Measurements from ENCODE around the gene UNC5CL.
"Not testable (repeated sequence)": the region's sequence is repeated elsewhere in the genome, so short reads cannot be mapped to it uniquely, and the experiment has no call there.

The UNC5CL gene

DNA sequence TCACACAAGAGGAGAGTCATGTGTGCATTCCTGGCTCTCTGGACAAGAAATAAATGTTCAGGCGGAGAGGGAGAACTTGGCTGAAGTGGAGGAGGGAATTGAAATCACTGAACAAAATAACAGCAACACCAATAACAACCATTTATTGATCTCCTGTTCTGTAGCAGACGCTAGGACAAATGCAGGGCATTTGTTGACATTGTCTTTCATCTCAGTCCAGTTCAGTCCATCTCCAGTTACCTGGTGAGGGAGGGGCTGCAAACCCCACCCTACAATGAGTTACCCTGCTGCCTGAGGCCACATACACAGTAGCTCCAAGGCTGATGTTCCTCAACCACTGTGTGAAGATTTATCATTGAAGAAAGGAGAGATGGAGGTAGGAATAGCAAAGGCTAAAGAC lies 27.3 kb downstream of the UNC5CL start:
- in situ Hi-C loops (cut with MboI; ENCODE audit: low sequenced_read_pairs), result no loop called here

DNA sequence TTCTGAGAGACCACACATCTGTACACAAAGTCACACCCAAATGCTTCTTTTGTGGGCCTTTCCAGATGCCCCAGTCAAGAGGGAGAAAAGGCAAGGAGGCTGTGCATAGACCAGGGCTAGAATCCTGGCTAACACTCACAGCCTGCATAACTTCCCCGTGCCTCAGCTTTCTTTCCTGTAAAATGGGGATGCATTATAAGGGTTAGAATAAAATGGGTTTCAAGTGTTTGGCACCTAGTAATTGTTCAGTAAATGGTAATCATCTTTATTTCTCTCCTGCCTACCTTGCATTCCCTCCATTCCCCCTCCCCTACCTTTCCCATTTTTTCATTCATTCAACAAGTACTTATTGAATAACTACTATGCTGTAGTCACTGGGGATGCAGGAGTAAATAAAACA lies 29.4 kb downstream of the UNC5CL start:
- in situ Hi-C loops (cut with MboI; ENCODE audit: low sequenced_read_pairs), result no loop called here

DNA sequence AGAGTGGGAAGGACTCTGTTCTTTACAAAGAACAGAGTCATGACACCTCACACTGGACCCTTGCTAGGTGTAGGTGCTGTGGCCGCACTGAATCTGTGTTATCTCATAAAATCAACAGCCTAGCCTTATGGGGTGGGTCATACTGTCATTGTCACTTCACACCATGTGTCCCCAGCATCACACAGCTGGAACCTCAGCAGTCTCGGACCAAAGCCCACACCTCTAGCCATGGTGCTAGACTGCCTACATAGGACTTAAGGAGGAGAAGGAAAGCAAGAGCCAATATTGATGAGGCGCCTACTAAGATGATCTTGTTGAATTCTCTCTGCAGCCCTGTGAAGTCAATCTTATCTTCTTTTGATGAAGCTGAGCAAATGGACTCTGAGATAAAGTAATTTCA lies 31.0 kb downstream of the UNC5CL start:
- in situ Hi-C loops (cut with MboI; ENCODE audit: low sequenced_read_pairs), result no loop called here

DNA sequence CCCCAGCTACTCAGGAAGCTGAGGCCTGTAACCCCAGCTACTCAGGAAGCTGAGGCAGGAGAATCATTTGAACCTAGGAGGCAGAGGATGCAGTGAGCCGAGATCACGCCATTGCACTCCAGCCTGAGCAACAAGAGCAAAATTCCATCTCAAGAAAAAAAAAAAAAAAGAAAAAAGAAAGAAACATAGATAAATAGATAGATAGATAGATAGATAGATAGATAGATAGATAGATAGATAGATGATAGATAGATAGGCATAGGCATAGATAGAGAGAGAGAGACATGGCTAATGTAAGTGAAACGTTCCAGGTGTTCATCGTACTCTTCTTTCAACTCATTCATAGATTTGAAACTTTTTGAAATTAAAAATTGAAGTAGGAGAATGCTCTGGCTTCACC lies 32.0 kb downstream of the UNC5CL start:
- in situ Hi-C loops (cut with MboI; ENCODE audit: low sequenced_read_pairs), result not testable (repeated sequence)

DNA sequence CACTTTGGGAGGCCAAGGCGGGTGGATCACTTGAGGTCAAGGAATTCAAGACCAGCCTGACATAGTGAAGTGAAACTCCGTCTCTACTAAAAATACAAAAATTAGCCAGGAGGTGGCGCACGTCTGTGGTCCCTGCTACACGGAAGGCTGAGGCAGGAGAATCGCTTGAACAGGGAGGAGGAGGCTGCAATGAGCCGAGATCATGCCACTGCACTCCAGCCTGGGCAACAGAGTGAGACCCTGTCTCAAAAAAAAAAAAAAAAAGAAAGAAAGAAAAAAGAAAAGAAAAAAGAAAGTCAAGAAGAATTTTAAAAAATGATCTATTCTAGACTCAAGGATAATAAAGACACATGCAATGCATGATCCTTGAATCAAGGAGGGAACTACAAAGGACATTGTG lies 32.8 kb downstream of the UNC5CL start:
- in situ Hi-C loops (cut with MboI; ENCODE audit: low sequenced_read_pairs), result not testable (repeated sequence)

- in situ Hi-C loops (cut with MboI; ENCODE audit: low sequenced_read_pairs), result no loop called here
Observed at GRCh38 chr6:41002168-41002567, 36.9 kb downstream of the UNC5CL start.

GRCh38 chr6:41000248-41000647 lies 38.8 kb downstream of the UNC5CL start:
- in situ Hi-C loops (cut with MboI; ENCODE audit: low sequenced_read_pairs), result no loop called here

DNA sequence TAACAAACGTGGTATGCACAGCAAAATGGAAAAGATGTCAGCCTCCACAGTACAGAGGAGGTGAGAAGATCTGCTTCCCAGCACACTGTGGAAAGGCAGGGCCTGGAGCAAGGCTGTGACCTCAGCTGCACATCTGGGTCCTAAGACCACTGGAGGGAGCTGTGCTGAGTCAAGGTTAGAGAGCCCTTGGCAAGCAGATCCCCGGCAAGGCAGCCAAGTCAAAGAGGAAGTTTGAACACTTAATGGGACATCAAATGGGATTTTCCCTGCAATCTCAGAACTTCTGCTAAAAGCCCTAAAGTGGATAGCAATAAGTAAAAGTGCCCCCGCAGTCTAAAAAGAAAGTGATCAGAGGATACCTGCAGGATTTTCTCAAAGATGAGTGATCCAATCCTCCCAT lies 39.5 kb downstream of the UNC5CL start:
- in situ Hi-C loops (cut with MboI; ENCODE audit: low sequenced_read_pairs), result no loop called here

DNA sequence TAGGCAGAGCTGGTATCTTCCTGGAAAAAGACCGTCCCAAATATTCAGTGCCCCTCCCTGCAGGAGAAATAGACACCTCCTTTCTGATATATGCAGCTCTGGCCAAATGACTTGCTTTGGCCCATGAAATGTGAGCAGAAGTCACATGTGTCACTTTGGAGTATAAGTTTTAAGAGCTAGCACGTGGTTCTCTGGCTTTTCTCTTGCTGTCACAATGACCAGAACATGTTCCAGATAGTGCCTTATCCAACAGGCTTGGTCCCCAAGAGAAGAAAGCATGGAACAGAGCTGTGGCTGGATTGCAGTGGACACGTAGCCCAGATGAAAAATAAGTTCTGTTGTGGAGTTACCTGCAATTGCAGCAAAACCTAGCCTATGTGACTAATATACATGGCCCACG lies 40.4 kb downstream of the UNC5CL start:
- in situ Hi-C loops (cut with MboI; ENCODE audit: low sequenced_read_pairs), result no loop called here

GRCh38 chr6:40997234-40997957 lies 41.6 kb downstream of the UNC5CL start:
- in situ Hi-C loops (cut with MboI; ENCODE audit: low sequenced_read_pairs), result no loop called here

GRCh38 chr6:40996591-40997233 lies 42.3 kb downstream of the UNC5CL start:
- in situ Hi-C loops (cut with MboI; ENCODE audit: low sequenced_read_pairs), result no loop called here

- in situ Hi-C loops (cut with MboI; ENCODE audit: low sequenced_read_pairs), result no loop called here
Observed at GRCh38 chr6:40992746-40993145, 46.3 kb downstream of the UNC5CL start.

DNA sequence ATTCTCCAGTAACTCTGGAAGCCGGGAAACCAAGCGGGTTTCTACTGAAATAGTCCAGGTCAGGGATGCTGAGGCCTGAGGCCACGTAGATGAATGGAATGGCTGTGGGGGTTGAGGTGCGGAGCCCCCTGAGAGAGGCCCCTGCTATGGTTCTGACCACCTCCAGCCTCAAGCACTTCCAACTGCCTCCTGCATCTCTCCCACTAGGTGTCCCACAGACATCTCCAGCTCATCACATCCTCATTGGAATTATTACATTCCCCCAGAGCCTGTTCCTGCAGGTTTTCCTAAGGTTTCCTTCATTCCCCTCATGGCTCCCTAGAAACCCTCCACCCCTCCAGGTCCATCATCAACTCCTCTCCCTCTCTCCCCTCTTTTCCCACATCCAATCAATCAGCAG lies 48.7 kb downstream of the UNC5CL start:
- in situ Hi-C loops (cut with MboI; ENCODE audit: low sequenced_read_pairs), result no loop called here

DNA sequence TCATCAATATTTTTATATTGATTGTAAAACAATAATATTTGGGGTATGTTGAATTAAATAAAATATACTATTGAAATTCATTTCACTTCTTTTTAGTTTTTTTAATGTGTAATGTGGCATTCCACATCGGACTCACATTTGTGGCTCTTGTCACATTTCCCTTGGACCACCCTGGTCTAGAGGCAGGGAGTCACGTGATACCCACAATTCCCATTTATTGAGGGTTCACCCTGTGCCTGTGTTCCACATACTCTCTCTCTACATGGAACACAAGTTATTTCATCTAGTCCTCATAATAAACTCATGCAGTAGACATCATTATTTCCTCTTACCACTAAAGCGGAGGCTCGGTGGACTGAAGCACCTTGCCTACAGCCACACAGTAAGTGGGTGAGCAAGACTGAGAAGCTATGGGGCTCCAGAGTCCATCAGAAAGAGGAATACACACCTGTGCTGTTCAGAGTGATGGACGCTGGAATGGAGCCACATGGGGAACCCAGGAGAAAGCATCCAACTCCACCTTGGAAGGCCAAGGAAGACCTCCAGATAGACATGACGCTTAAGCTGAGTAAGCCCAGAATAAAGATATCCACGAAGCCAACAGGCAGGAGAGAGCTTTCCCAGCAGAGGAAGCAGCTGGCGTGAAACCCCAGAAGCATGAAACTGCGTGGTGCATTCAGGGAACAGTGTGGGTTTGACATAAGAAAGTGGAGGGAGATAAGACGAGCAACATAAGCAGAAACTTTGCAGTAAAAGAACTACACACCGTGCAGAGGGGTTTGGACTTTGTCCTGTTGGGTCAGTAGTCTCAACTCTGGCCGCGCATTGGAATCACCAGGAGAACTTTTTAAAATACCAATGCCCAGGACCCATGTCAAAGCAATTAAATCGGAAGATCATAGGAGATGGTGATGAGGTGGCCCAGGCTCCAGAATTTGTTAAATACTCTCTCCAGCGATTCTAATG lies 49.5 kb downstream of the UNC5CL start:
- in situ Hi-C loops (cut with MboI; ENCODE audit: low sequenced_read_pairs), result no loop called here

GRCh38 chr6:40988634-40989033 lies 50.4 kb downstream of the UNC5CL start:
- in situ Hi-C loops (cut with MboI; ENCODE audit: low sequenced_read_pairs), result no loop called here

GRCh38 chr6:40986921-40987819 lies 51.9 kb downstream of the UNC5CL start:
- in situ Hi-C loops (cut with MboI; ENCODE audit: low sequenced_read_pairs), result no loop called here

DNA sequence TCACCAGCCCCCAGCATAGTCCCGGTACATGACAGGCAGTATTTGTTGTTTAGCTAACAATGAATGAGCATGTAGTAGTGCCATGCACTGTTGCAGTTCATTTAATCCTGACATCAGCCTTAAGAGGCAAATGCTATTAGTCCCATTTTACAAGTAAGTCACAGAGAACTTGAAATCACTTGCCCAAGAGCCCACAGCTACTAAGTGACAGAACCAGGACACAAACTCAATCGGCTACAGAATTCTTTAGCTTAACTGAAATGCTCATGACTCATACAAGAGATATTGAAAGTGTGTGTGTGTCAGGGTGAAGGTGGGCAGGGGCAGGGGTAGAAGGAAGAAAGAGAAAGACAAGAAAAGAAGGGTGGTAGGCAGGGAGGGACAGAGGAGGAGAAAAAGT lies 52.7 kb downstream of the UNC5CL start:
- in situ Hi-C loops (cut with MboI; ENCODE audit: low sequenced_read_pairs), result no loop called here

DNA sequence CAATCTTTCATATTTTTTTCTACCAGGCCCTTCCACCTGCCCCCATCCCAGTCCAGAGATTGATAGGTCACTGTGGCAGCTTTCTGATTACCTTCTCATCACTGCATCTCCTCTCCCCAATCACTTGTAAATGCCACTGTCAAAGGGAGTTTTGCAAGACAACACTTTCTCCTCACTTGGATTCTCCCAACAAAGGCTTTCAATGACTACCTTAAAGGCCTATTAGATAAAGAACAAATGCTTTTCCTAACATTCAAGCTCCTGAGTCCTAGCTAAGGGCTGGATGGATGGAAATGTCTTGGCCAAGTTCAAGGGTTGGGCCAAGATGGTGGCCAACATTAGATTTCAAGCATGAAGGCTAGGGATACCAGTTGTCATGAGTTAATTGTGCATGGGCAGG lies 55.3 kb downstream of the UNC5CL start:
- in situ Hi-C loops (cut with MboI; ENCODE audit: low sequenced_read_pairs), result no loop called here

- in situ Hi-C loops (cut with MboI; ENCODE audit: low sequenced_read_pairs), result no loop called here
Observed at GRCh38 chr6:40982917-40983316, 56.1 kb downstream of the UNC5CL start.

DNA sequence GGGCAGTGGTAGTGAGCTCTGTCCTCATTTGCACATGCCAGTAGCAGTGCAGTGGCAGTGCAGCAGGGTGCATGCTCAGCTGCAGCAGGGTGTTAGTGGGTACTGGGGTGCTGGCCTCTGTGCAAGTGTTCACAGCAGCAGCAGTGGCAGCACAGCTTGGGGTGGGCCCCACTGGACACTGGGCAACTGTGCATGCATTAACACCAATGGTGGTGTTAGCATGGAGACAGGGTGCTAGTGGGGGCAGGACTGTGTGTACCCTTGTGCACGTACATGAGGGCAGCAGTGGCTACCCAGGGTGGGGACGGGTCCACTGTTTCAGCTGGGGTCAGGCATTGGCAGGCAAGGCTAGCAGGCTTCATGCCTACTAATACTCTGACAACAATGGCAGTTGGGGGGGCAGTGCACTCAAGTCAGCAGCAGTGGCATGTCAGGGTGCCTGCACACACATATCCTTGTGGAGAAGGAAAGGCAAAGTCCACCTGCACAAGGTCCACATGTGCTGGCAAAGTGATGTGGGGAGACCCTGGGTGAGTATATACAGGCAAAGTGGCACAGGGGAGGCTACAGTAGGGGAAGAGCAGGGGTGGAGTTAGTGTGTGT lies 60.2 kb downstream of the UNC5CL start:
- in situ Hi-C loops (cut with MboI; ENCODE audit: low sequenced_read_pairs), result no loop called here

Measured in HL-60/S4 (cell line).